ENCODE measurements around the gene EPS8L3.
A peak's percentile ranks its signal among the peaks of the same experiment; 100 is the strongest.
"Not testable (repeated sequence)": the region's sequence is repeated elsewhere in the genome, so short reads cannot be mapped to it uniquely, and the experiment has no call there.

Gene EPS8L3

GRCh38 chr1:109728870-109729269 lies 34.9 kb downstream of the EPS8L3 start:
- no peak for DNase-seq

- no peak for DNase-seq
Observed at GRCh38 chr1:109726728-109727373, 36.9 kb downstream of the EPS8L3 start.

- no peak for DNase-seq
Observed at GRCh38 chr1:109726007-109726406, 37.7 kb downstream of the EPS8L3 start.

- no peak for DNase-seq
Observed at GRCh38 chr1:109725510-109725909, 38.2 kb downstream of the EPS8L3 start.

GRCh38 chr1:109724933-109725332 lies 38.8 kb downstream of the EPS8L3 start:
- DNase-seq: no peak

GRCh38 chr1:109722908-109723691 lies 40.6 kb downstream of the EPS8L3 start:
- no peak for DNase-seq

- DNase-seq: no peak
Observed at GRCh38 chr1:109721971-109722370, 41.8 kb downstream of the EPS8L3 start.

GRCh38 chr1:109721042-109721441 lies 42.7 kb downstream of the EPS8L3 start:
- peak in 2 of 3 donors; percentile 27 to 39 for DNase-seq

GRCh38 chr1:109719337-109719837 lies 44.3 kb downstream of the EPS8L3 start:
- peak; percentile 22 to 51 (median 47) for DNase-seq

- DNase-seq: no peak
Observed at GRCh38 chr1:109718495-109718894, 45.2 kb downstream of the EPS8L3 start.

- DNase-seq: no peak
Observed at GRCh38 chr1:109717729-109718128, 46.0 kb downstream of the EPS8L3 start.

- no peak for DNase-seq
Observed at GRCh38 chr1:109716570-109717090, 47.1 kb downstream of the EPS8L3 start.

GRCh38 chr1:109716121-109716520 lies 47.6 kb downstream of the EPS8L3 start:
- no peak for DNase-seq

GRCh38 chr1:109714661-109715372 lies 48.9 kb downstream of the EPS8L3 start:
- no peak for DNase-seq

GRCh38 chr1:109713636-109714035 lies 50.1 kb downstream of the EPS8L3 start:
- DNase-seq: no peak

GRCh38 chr1:109712321-109712864 lies 51.3 kb downstream of the EPS8L3 start:
- DNase-seq: no peak

GRCh38 chr1:109711593-109712320 lies 52.0 kb downstream of the EPS8L3 start, which contains the start of gene GSTM5:
Gene GSTM5, plus strand, starts transcription at chr1:109712251. Its CDS starts 62 bp downstream, at chr1:109712313.
- DNase-seq: not testable (repeated sequence)

GRCh38 chr1:109709822-109710221 lies 53.9 kb downstream of the EPS8L3 start:
- not testable (repeated sequence) for DNase-seq

- DNase-seq: not testable (repeated sequence)
Observed at GRCh38 chr1:109708949-109709348, 54.8 kb downstream of the EPS8L3 start.

GRCh38 chr1:109705411-109705810 lies 58.3 kb downstream of the EPS8L3 start:
- DNase-seq: no peak

- DNase-seq: no peak
Observed at GRCh38 chr1:109704173-109704572, 59.5 kb downstream of the EPS8L3 start.

GRCh38 chr1:109702940-109703339 lies 60.8 kb downstream of the EPS8L3 start:
- not testable (repeated sequence) for DNase-seq
